GM12892 (cell line): ENCODE data around the gene CD80.

Source experiments
- POLR2A ChIP-seq: IDR thresholded peaks from 2 replicates; pipeline ENCODE4 v1.6.1; 2011; ENCODE audit warnings: low read depth, low read length, control low read depth
- POLR2AphosphoS5 ChIP-seq: IDR thresholded peaks from 2 replicates; pipeline ENCODE4 v1.6.1; 2011; ENCODE audit warnings: low read depth, low read length, control low read depth
- TAF1 ChIP-seq: IDR thresholded peaks from 2 replicates; pipeline ENCODE4 v1.6.1; 2011; ENCODE audit warnings: low read depth, mild to moderate bottlenecking, control low read depth, low read length, borderline replicate concordance

DNA sequence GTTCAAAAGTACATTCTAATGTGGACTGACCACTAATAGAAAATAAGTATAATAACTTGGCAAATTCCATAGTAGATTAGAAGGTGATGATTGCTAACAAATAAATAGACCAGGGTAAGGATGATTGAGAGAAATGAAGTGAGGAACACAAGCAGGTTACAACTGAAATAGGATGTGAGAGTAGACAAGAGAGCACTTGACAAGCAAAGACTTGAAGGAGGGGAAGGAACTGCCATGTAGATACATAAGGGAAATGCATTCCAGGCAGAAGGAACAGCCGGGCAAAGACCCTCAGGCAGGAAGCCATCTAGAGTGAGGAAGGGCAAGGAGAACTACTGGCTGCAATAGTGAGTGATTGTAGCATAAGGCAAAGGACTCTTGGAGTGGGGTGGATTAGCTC lies 43.3 kb upstream of the CD80 start:
- TF ChIP-seq POLR2A (no peak), POLR2AphosphoS5 (no peak), TAF1 (no peak)
